Measurements from ENCODE around the gene FAT1.
"Not testable (repeated sequence)": the region's sequence is repeated elsewhere in the genome, so short reads cannot be mapped to it uniquely, and the experiment has no call there.

The FAT1 gene

GRCh38 chr4:186698028-186698427 is 25.6 kb downstream of the FAT1 start:
- no peak for DNase-seq (ENCODE audit: low read depth)

- DNase-seq (ENCODE audit: low read depth): no peak
Measured at GRCh38 chr4:186695392-186695791, 28.3 kb downstream of the FAT1 start.

- DNase-seq (ENCODE audit: low read depth): no peak
Measured at GRCh38 chr4:186693894-186694293, 29.8 kb downstream of the FAT1 start.

- DNase-seq (ENCODE audit: low read depth): no peak
Measured at GRCh38 chr4:186693159-186693815, 30.4 kb downstream of the FAT1 start.

GRCh38 chr4:186691396-186691795 is 32.3 kb downstream of the FAT1 start:
- DNase-seq (ENCODE audit: low read depth): no peak

- DNase-seq (ENCODE audit: low read depth): no peak
Measured at GRCh38 chr4:186689476-186689875, 34.2 kb downstream of the FAT1 start.

- DNase-seq (ENCODE audit: low read depth): no peak
Measured at GRCh38 chr4:186688150-186688943, 35.3 kb downstream of the FAT1 start.

GRCh38 chr4:186687265-186687664 is 36.4 kb downstream of the FAT1 start:
- no peak for DNase-seq (ENCODE audit: low read depth)

- DNase-seq (ENCODE audit: low read depth): no peak
Measured at GRCh38 chr4:186685767-186686183, 37.9 kb downstream of the FAT1 start.

GRCh38 chr4:186684889-186685309 is 38.8 kb downstream of the FAT1 start:
- no peak for DNase-seq (ENCODE audit: low read depth)

- DNase-seq (ENCODE audit: low read depth): no peak
Measured at GRCh38 chr4:186684220-186684619, 39.4 kb downstream of the FAT1 start.

GRCh38 chr4:186680641-186681040 is 43.0 kb downstream of the FAT1 start:
- no peak for DNase-seq (ENCODE audit: low read depth)

- no peak for DNase-seq (ENCODE audit: low read depth)
Measured at GRCh38 chr4:186676531-186677161, 47.0 kb downstream of the FAT1 start.

- no peak for DNase-seq (ENCODE audit: low read depth)
Measured at GRCh38 chr4:186669735-186670134, 53.9 kb downstream of the FAT1 start.

- no peak for DNase-seq (ENCODE audit: low read depth)
Measured at GRCh38 chr4:186669159-186669731, 54.4 kb downstream of the FAT1 start.

- DNase-seq (ENCODE audit: low read depth): no peak
Measured at GRCh38 chr4:186666750-186667149, 56.9 kb downstream of the FAT1 start.

GRCh38 chr4:186666252-186666651 is 57.4 kb downstream of the FAT1 start:
- DNase-seq (ENCODE audit: low read depth): no peak

- no peak for DNase-seq (ENCODE audit: low read depth)
Measured at GRCh38 chr4:186660403-186660802, 63.3 kb downstream of the FAT1 start.

GRCh38 chr4:186659935-186660334 is 63.7 kb downstream of the FAT1 start:
- DNase-seq (ENCODE audit: low read depth): no peak

- not testable (repeated sequence) for DNase-seq (ENCODE audit: low read depth)
Measured at GRCh38 chr4:186659456-186659855, 64.2 kb downstream of the FAT1 start.

- DNase-seq (ENCODE audit: low read depth): no peak
Measured at GRCh38 chr4:186658657-186659056, 65.0 kb downstream of the FAT1 start.

GRCh38 chr4:186657764-186658163 is 65.9 kb downstream of the FAT1 start:
- DNase-seq (ENCODE audit: low read depth): no peak

GRCh38 chr4:186653969-186654368 is 69.7 kb downstream of the FAT1 start:
- no peak for DNase-seq (ENCODE audit: low read depth)

Measured in T follicular helper cell (primary cell).